D341Med (cell line): Measurements from ENCODE around the gene ARHGAP24.
A peak's percentile ranks its signal among the peaks of the same experiment; 100 is the strongest.

Experiments used
- DNase-seq: peaks from one replicate; pipeline ENCODE4 v3.0.0; 2012; ENCODE audit warnings: low spot score

ARHGAP24 gene

GRCh38 chr4:85741381-85741780 is 266.4 kb downstream of the ARHGAP24 start:
- no peak for DNase-seq

GRCh38 chr4:85741921-85742591 is 267.1 kb downstream of the ARHGAP24 start:
- DNase-seq = no peak

- DNase-seq = no peak
These were observed 270.0 kb downstream of the ARHGAP24 start for GRCh38 chr4:85744950-85745349.

- DNase-seq = no peak
These were observed 271.0 kb downstream of the ARHGAP24 start for GRCh38 chr4:85745939-85746338.

GRCh38 chr4:85747882-85748491 is 273.0 kb downstream of the ARHGAP24 start:
- peak; percentile 48 for DNase-seq

GRCh38 chr4:85748654-85749053 is 273.7 kb downstream of the ARHGAP24 start:
- no peak for DNase-seq

- DNase-seq = no peak
These were observed 276.9 kb downstream of the ARHGAP24 start for GRCh38 chr4:85751866-85752265.

GRCh38 chr4:85755285-85755684 is 280.3 kb downstream of the ARHGAP24 start:
- DNase-seq = no peak

GRCh38 chr4:85756938-85757337 is 282.0 kb downstream of the ARHGAP24 start:
- peak; percentile 56 for DNase-seq

- no peak for DNase-seq
These were observed 284.4 kb downstream of the ARHGAP24 start for GRCh38 chr4:85759388-85759787.

- DNase-seq = no peak
These were observed 285.6 kb downstream of the ARHGAP24 start for GRCh38 chr4:85760511-85760910.

- no peak for DNase-seq
These were observed 287.0 kb downstream of the ARHGAP24 start for GRCh38 chr4:85761803-85762528.

- no peak for DNase-seq
These were observed 287.6 kb downstream of the ARHGAP24 start for GRCh38 chr4:85762529-85762871.

GRCh38 chr4:85763202-85763601 is 288.3 kb downstream of the ARHGAP24 start:
- DNase-seq = no peak

GRCh38 chr4:85767649-85768048 is 292.7 kb downstream of the ARHGAP24 start:
- DNase-seq = no peak

- no peak for DNase-seq
These were observed 294.1 kb downstream of the ARHGAP24 start for GRCh38 chr4:85769009-85769408.

GRCh38 chr4:85772470-85772869 is 297.5 kb downstream of the ARHGAP24 start:
- no peak for DNase-seq

GRCh38 chr4:85773372-85773771 is 298.4 kb downstream of the ARHGAP24 start:
- DNase-seq = no peak

- DNase-seq = no peak
These were observed 299.1 kb downstream of the ARHGAP24 start for GRCh38 chr4:85774000-85774399.

GRCh38 chr4:85774489-85774888 is 299.5 kb downstream of the ARHGAP24 start:
- no peak for DNase-seq

GRCh38 chr4:85776096-85776495 is 301.1 kb downstream of the ARHGAP24 start:
- DNase-seq = no peak

GRCh38 chr4:85776579-85776978 is 301.6 kb downstream of the ARHGAP24 start:
- DNase-seq = no peak

GRCh38 chr4:85777908-85778631 is 303.1 kb downstream of the ARHGAP24 start:
- no peak for DNase-seq
